ENCODE results near the gene CENPX. TPM values are rescaled to one million over a fixed set of nuclear protein-coding genes. Genes with fewer than 3 reads are reported as not detected.

The CENPX gene
- total and polyA plus RNA-seq, 2 of the 13 experiments (the other 11 are each of a cell fraction or from before 2014, with no cell fraction given), result 92.7 to 170 TPM

GRCh38 chr17:82022310-82022980 lies at the start of gene CENPX (continued):
- TF ChIP-seq NRL (CRISPR knock-in tag; IDR thresholded peaks at IDR 0.05; ENCODE audit: borderline replicate concordance), result peak; percentile 59
- TF ChIP-seq JUN (CRISPR knock-in tag; IDR thresholded peaks at IDR 0.05), result peak; percentile 68
- no peak for TF ChIP-seq NPAS2 (CRISPR knock-in tag; IDR thresholded peaks at IDR 0.05; ENCODE audit: borderline replicate concordance)
- no peak for TF ChIP-seq SOX6 (IDR thresholded peaks at IDR 0.05)
- no peak; the same call in 1 of the 2 replicates for TF ChIP-seq SOX6 (CRISPR knock-in tag; IDR thresholded peaks at IDR 0.05)
- TF ChIP-seq HNRNPL (IDR thresholded peaks at IDR 0.05; ENCODE audit: low read depth, low read length), result peak; percentile 66
- 0 out of 2 replicates have a peak, but pooled peaks have one; percentile 27 for TF ChIP-seq ZNF333 (CRISPR knock-in tag; IDR thresholded peaks at IDR 0.05; ENCODE audit: borderline replicate concordance)
- TF ChIP-seq MZF1 (CRISPR knock-in tag; IDR thresholded peaks at IDR 0.05; ENCODE audit: borderline replicate concordance), result 0 out of 2 replicates have a peak, but pooled peaks have one; percentile 64
- 0 out of 2 replicates have a peak, but pooled peaks have one; percentile 45 for TF ChIP-seq ZNF567 (CRISPR knock-in tag; IDR thresholded peaks at IDR 0.05; ENCODE audit: borderline replicate concordance)
- TF ChIP-seq POLR2G (IDR thresholded peaks at IDR 0.05; ENCODE audit: low read depth, low read length), result peak; percentile 74
- TF ChIP-seq MLXIP (CRISPR knock-in tag; IDR thresholded peaks at IDR 0.05; ENCODE audit: borderline replicate concordance), result peak; percentile 28; the same call in 1 of the 2 replicates
- peak; percentile 97 for TF ChIP-seq RBFOX2 (IDR thresholded peaks at IDR 0.05; ENCODE audit: low read depth, low read length)
- TF ChIP-seq WIZ (CRISPR knock-in tag; IDR thresholded peaks at IDR 0.05), result 0 out of 2 replicates have a peak, but pooled peaks have one; percentile 73
- TF ChIP-seq ZNF468 (CRISPR knock-in tag; IDR thresholded peaks at IDR 0.05), result no peak
- TF ChIP-seq ZNF24 (IDR thresholded peaks at IDR 0.05), result no peak
- TF ChIP-seq SIN3A (IDR thresholded peaks at IDR 0.05; ENCODE audit: borderline replicate concordance, low read depth, low read length), result peak; percentile 71; the same call in 1 of the 2 replicates
- TF ChIP-seq ZNF484 (CRISPR knock-in tag; IDR thresholded peaks at IDR 0.05; ENCODE audit: borderline replicate concordance, low read depth), result peak; percentile 89
- TF ChIP-seq ZNF274 (CRISPR knock-in tag; IDR thresholded peaks at IDR 0.05), result 0 out of 2 replicates have a peak, but pooled peaks have one; percentile 53
- TF ChIP-seq AGO1 (IDR thresholded peaks at IDR 0.05; ENCODE audit: low read depth, low read length, poor library complexity, severe bottlenecking), result peak; percentile 99
- peak; percentile 50; the same call in 1 of the 2 replicates for TF ChIP-seq ZNF263 (CRISPR knock-in tag; IDR thresholded peaks at IDR 0.05)
- peak; percentile 59 for TF ChIP-seq ZBTB7A (CRISPR knock-in tag; IDR thresholded peaks at IDR 0.05)
- peak; percentile 56 for TF ChIP-seq CHCHD3 (CRISPR knock-in tag; IDR thresholded peaks at IDR 0.05)
- TF ChIP-seq NFE2L1 (CRISPR knock-in tag; IDR thresholded peaks at IDR 0.05; ENCODE audit: borderline replicate concordance), result peak; percentile 77; the same call in 1 of the 2 replicates
- TF ChIP-seq SPEN (CRISPR knock-in tag; IDR thresholded peaks at IDR 0.05; ENCODE audit: low read depth), result peak; percentile 66; the same call in 1 of the 2 replicates
- peak; percentile 80; the same call in 1 of the 2 replicates for TF ChIP-seq ZNF670 (CRISPR knock-in tag; IDR thresholded peaks at IDR 0.05; ENCODE audit: borderline replicate concordance)
- TF ChIP-seq, protein P1, sequence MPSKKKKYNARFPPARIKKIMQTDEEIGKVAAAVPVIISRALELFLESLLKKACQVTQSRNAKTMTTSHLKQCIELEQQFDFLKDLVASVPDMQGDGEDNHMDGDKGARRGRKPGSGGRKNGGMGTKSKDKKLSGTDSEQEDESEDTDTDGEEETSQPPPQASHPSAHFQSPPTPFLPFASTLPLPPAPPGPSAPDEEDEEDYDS (CRISPR knock-in tag; IDR thresholded peaks at IDR 0.05), result no peak
- peak; percentile 78 for TF ChIP-seq ASH2L (IDR thresholded peaks at IDR 0.05; ENCODE audit: insufficient read length, low read depth, low read length)
- peak; percentile 73 for TF ChIP-seq HOXD1 (CRISPR knock-in tag; IDR thresholded peaks at IDR 0.05)

Measured in HepG2 (cell line).